Karpas-422 (cell line): ENCODE results near the gene RFT1. TPM values are rescaled to one million over a fixed set of nuclear protein-coding genes. Genes with fewer than 3 reads are reported as not detected.

Experiments
- DNase-seq: peaks from one replicate; pipeline ENCODE4 v3.0.0-alpha.2; 2015
- H2AFZ ChIP-seq: fragments of 200-600 bp; sonication (generic); 2 replicates; pipeline ENCODE4 v1.6.1; 2014; ENCODE audit warnings: antibody characterized with exemption, low read length, mixed read lengths
- H3K27ac ChIP-seq: fragments of 200-600 bp; sonication (generic); 2 replicates; pipeline ENCODE4 v1.5.1; 2014; ENCODE audit warnings: mild to moderate bottlenecking, low read length, moderate library complexity
- H3K27me3 ChIP-seq: fragments of 200-600 bp; sonication (generic); 2 replicates; pipeline ENCODE4 v1.6.1; 2014; ENCODE audit warnings: low read length, mixed read lengths
- H3K36me3 ChIP-seq: fragments of 200-600 bp; sonication (generic); 2 replicates; pipeline ENCODE4 v1.6.1; 2014; ENCODE audit warnings: low read length, mixed read lengths; ENCODE audit not compliant: insufficient read depth
- H3K4me1 ChIP-seq: fragments of 200-600 bp; sonication (generic); 2 replicates; pipeline ENCODE4 v1.6.1; 2014; ENCODE audit warnings: mild to moderate bottlenecking, low read length, mixed read lengths
- H3K4me2 ChIP-seq: fragments of 200-600 bp; sonication (generic); 2 replicates; pipeline ENCODE4 v1.6.1; 2014; ENCODE audit warnings: low read length, low read depth, mild to moderate bottlenecking; ENCODE audit not compliant: poor library complexity, severe bottlenecking
- H3K4me3 ChIP-seq: fragments of 200-600 bp; sonication (generic); 2 replicates; pipeline ENCODE4 v1.5.1; 2014; ENCODE audit warnings: mild to moderate bottlenecking, antibody characterized with exemption, low read length, mixed read lengths
- H3K79me2 ChIP-seq: fragments of 200-600 bp; sonication (generic); 2 replicates; pipeline ENCODE4 v1.6.1; 2014; ENCODE audit warnings: mild to moderate bottlenecking, low read length, mixed read lengths
- H3K9ac ChIP-seq: fragments of 200-600 bp; sonication (generic); 2 replicates; pipeline ENCODE4 v1.6.0; 2014; ENCODE audit warnings: low read length
- H3K9me2 ChIP-seq: fragments of 200-600 bp; sonication (generic), shearing (Covaris generic); replicated peaks from 2 replicates; pipeline ENCODE4 v1.6.0; 2014; ENCODE audit warnings: mild to moderate bottlenecking, low read length, moderate library complexity; ENCODE audit not compliant: insufficient read depth
- H3K9me3 ChIP-seq: fragments of 300-700, 200-600 bp; sonication (generic); 2 replicates; pipeline ENCODE4 v1.6.1; 2014; ENCODE audit warnings: low read length, mixed read lengths
- H4K20me1 ChIP-seq: fragments of 200-600 bp; sonication (generic); 2 replicates; pipeline ENCODE4 v1.6.1; 2014; ENCODE audit warnings: mild to moderate bottlenecking, antibody characterized with exemption, low read length, low read depth; ENCODE audit not compliant: insufficient read depth
- total RNA-seq: library from RNA; depleted of rRNA; stranded (reverse); fragments of >200 nt; shearing (Covaris generic); gene quantifications from 2 replicates; pipeline ENCODE4 v1.2.3, GENCODE V29; 2014; ENCODE audit warnings: low replicate concordance; rRNA removed

Gene RFT1, protein sequence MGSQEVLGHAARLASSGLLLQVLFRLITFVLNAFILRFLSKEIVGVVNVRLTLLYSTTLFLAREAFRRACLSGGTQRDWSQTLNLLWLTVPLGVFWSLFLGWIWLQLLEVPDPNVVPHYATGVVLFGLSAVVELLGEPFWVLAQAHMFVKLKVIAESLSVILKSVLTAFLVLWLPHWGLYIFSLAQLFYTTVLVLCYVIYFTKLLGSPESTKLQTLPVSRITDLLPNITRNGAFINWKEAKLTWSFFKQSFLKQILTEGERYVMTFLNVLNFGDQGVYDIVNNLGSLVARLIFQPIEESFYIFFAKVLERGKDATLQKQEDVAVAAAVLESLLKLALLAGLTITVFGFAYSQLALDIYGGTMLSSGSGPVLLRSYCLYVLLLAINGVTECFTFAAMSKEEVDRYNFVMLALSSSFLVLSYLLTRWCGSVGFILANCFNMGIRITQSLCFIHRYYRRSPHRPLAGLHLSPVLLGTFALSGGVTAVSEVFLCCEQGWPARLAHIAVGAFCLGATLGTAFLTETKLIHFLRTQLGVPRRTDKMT
- 20.5 and 29.9 TPM in 2 replicates for total RNA-seq

- peak within 1 kb of the TSS; percentile 19; the same call in 1 of the 2 replicates for H2AFZ ChIP-seq
- H3K9me2 ChIP-seq: no peaks in the 10 kb centered on the region
- peak within 1 kb of the TSS; percentile 59 for H3K27ac ChIP-seq
- peak within 1 kb of the TSS; percentile 95 for H3K4me2 ChIP-seq
- peaks cover 6% of the 10 kb centered on the region; the same call in 1 of the 2 replicates for H3K36me3 ChIP-seq
- peaks cover 30% of the 10 kb centered on the region for H3K4me1 ChIP-seq
- H3K9ac ChIP-seq: peak within 1 kb of the TSS; percentile 97
- no peaks in the 10 kb centered on the region for H3K27me3 ChIP-seq
- no peaks in the 10 kb centered on the region for H4K20me1 ChIP-seq
- peaks cover 22% of the 10 kb centered on the region for H3K79me2 ChIP-seq
- peak; percentile 99 for DNase-seq
- H3K9me3 ChIP-seq: no peaks in the 10 kb centered on the region
- peak within 1 kb of the TSS; percentile 91 for H3K4me3 ChIP-seq
Observed at GRCh38 chr3:53130179-53131061, at the start of gene RFT1. Gene RFT1 (minus strand): TSS chr3:53130435. CDS start chr3:53130400, 35 bp downstream.

GRCh38 chr3:53179580-53179979 is 49.3 kb upstream of the RFT1 start:
- Histone ChIP-seq H3K4me1 (peaks cover 71% of the 10 kb centered on the region), H3K36me3 (peaks cover 61% of the 10 kb centered on the region), H3K4me2 (peak overlapping the region; percentile 77), H3K9me3 (no peaks in the 10 kb centered on the region), H3K27ac (peak overlapping the region; percentile 91), H3K4me3 (peak overlapping the region; percentile 52; the same call in 1 of the 2 replicates), H4K20me1 (peaks cover 20% of the 10 kb centered on the region; the same call in 1 of the 2 replicates), H3K9ac (peak overlapping the region; percentile 63), H2AFZ (no peak overlapping the region), H3K79me2 (peaks cover 73% of the 10 kb centered on the region), H3K27me3 (no peaks in the 10 kb centered on the region), H3K9me2 (no peaks in the 10 kb centered on the region)
- DNase-seq: no peak

GRCh38 chr3:53178246-53178645 is 48.0 kb upstream of the RFT1 start:
- Histone ChIP-seq H3K9ac (peak overlapping the region; percentile 63; the same call in 1 of the 2 replicates), H3K4me1 (peaks cover 84% of the 10 kb centered on the region), H3K79me2 (peaks cover 87% of the 10 kb centered on the region), H3K9me2 (no peaks in the 10 kb centered on the region), H3K27ac (peak overlapping the region; percentile 91), H2AFZ (no peak overlapping the region), H3K36me3 (peaks cover 64% of the 10 kb centered on the region), H3K9me3 (no peaks in the 10 kb centered on the region), H3K27me3 (no peaks in the 10 kb centered on the region), H4K20me1 (peaks cover 20% of the 10 kb centered on the region; the same call in 1 of the 2 replicates), H3K4me2 (peak overlapping the region; percentile 77), H3K4me3 (no peak overlapping the region)
- DNase-seq: no peak

GRCh38 chr3:53175613-53176540 is 45.6 kb upstream of the RFT1 start:
- Histone ChIP-seq H3K9me3 (no peaks in the 10 kb centered on the region), H3K4me1 (peaks cover 100% of the 10 kb centered on the region), H3K4me2 (peak overlapping the region; percentile 72), H4K20me1 (peaks cover 6% of the 10 kb centered on the region; the same call in 1 of the 2 replicates), H2AFZ (no peak overlapping the region), H3K27ac (peak overlapping the region; percentile 97), H3K9me2 (no peaks in the 10 kb centered on the region), H3K4me3 (no peak overlapping the region; the same call in 1 of the 2 replicates), H3K9ac (peak overlapping the region; percentile 69), H3K36me3 (peaks cover 42% of the 10 kb centered on the region), H3K79me2 (peaks cover 94% of the 10 kb centered on the region), H3K27me3 (no peaks in the 10 kb centered on the region)
- no peak for DNase-seq

DNA sequence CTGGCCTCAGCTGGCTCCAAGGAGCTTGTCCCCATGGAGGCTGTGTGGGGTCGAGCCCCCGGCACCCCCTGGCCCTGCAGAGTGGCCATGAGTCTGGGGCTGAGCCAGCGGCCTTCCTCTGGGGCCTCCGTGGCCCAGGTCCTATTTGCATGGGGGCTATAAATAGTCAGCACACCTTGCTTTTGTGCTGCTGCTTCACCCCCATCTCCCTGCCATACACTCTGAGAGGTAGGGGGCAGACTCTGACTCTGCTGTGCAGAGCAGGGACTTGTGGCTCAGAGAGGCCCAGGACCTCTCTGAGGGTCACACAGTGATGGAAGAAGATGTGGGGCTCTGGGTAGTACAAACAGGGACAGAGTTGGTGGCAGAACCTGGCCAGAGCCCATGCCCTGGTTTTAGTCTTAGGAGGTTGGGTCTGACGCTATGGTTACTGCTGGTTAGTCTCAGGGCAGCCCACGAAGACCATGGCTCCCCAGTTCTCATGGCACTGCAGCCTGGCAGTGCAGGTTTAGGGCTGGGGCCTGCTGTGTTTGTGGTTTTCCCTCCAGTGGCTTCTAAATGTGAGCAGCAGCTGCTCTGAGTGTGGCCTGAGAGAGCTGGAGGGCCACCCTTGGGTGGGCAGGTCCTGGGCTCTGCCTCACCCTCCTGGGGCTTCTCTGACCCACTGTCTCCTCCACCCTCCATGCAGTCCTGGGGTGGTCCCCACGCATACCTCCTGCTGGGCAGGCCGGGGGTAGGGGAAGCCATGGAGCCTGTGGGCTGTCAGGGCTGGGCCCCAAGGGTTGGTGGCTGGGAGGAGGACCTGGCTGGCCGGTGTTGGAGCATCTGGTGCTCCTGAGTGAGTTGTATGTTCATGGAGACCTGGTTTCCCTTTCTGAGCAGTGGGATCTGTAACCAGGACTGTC is 44.4 kb upstream of the RFT1 start:
- Histone ChIP-seq H3K4me2 (peak overlapping the region; percentile 72), H3K9me2 (no peaks in the 10 kb centered on the region), H3K27ac (peak overlapping the region; percentile 97), H2AFZ (no peak overlapping the region), H3K4me3 (peak overlapping the region; percentile 48), H4K20me1 (peaks cover 6% of the 10 kb centered on the region; the same call in 1 of the 2 replicates), H3K9me3 (no peaks in the 10 kb centered on the region), H3K79me2 (peaks cover 96% of the 10 kb centered on the region), H3K36me3 (peaks cover 33% of the 10 kb centered on the region), H3K4me1 (peaks cover 100% of the 10 kb centered on the region), H3K27me3 (no peaks in the 10 kb centered on the region), H3K9ac (peak overlapping the region; percentile 69)
- DNase-seq: peak; percentile 89

DNA sequence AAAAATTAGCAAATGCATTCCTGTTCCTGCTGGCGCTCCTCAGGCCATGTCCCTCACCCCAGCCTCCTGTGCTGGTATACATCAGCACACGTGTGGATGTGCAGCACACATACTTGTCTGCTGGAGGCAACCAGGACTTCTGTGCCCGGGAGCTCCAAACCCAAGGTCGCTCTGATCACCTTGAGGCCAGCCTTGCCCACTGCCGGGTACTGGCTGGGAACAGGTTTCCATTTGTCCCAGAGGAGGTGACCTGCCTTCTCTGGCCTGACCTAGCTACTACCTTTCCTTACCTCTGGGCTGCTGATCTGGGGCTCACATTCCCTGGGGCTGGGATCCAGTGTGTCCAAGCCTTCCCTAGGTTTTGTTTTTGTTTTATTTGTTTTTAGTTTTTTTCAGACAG is 42.9 kb upstream of the RFT1 start:
- Histone ChIP-seq H3K4me3 (peak overlapping the region; percentile 61; the same call in 1 of the 2 replicates), H3K9me2 (no peaks in the 10 kb centered on the region), H2AFZ (no peak overlapping the region), H3K9ac (peak overlapping the region; percentile 79), H3K4me1 (peaks cover 100% of the 10 kb centered on the region), H3K36me3 (peaks cover 22% of the 10 kb centered on the region), H3K27ac (peak overlapping the region; percentile 97), H3K4me2 (peak overlapping the region; percentile 72), H4K20me1 (peaks cover 6% of the 10 kb centered on the region; the same call in 1 of the 2 replicates), H3K9me3 (no peaks in the 10 kb centered on the region), H3K27me3 (no peaks in the 10 kb centered on the region), H3K79me2 (peaks cover 97% of the 10 kb centered on the region)
- DNase-seq: no peak
